ENCODE results near the gene RNMT.

RNMT gene

GRCh38 chr18:13756261-13756660 is 29.8 kb downstream of the RNMT start:
- Histone ChIP-seq H3K27ac (no peak overlapping the region), H3K27me3 (ENCODE audit: control insufficient read depth, insufficient read depth, low read length) (no peaks in the 10 kb centered on the region), H3K79me2 (no peaks in the 10 kb centered on the region), H3K4me1 (no peaks in the 10 kb centered on the region), H3K4me2 (ENCODE audit: low read length) (no peak overlapping the region), H3K4me3 (ENCODE audit: low read depth, low read length) (no peak overlapping the region), H3K9me3 (ENCODE audit: control insufficient read depth, low read length) (no peaks in the 10 kb centered on the region), H3K9ac (no peak overlapping the region), H3K36me3 (ENCODE audit: control insufficient read depth, insufficient read depth, low read length) (no peaks in the 10 kb centered on the region), H2AFZ (no peak overlapping the region)
- no peak for TF ChIP-seq CTCF (IDR thresholded peaks at IDR 0.05)

DNA sequence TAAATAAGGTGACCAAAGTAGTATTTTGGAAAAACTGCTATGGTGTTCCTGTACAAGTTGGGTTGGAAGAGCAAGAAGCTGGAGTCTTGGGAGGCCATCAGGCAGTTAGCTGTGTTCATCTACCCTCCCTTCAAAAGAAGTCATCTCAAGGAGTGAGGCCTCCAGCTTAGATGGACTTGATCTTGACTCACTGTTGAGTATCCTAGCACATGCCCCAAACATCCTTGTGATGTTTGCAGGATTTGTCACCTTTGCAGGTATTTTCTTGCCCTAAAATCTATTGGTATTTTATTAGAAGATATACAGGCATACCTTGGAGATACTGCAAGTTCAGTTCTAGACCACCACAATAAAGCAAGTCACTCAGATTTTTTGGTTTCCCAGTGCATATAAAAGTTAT is 30.2 kb downstream of the RNMT start:
- TF ChIP-seq CTCF (IDR thresholded peaks at IDR 0.05) = no peak
- Histone ChIP-seq H3K9me3 (ENCODE audit: control insufficient read depth, low read length) (no peaks in the 10 kb centered on the region), H3K4me3 (ENCODE audit: low read depth, low read length) (no peak overlapping the region), H3K9ac (no peak overlapping the region), H2AFZ (no peak overlapping the region), H3K27me3 (ENCODE audit: control insufficient read depth, insufficient read depth, low read length) (no peaks in the 10 kb centered on the region), H3K4me1 (no peaks in the 10 kb centered on the region), H3K36me3 (ENCODE audit: control insufficient read depth, insufficient read depth, low read length) (no peaks in the 10 kb centered on the region), H3K27ac (no peak overlapping the region), H3K4me2 (ENCODE audit: low read length) (no peak overlapping the region), H3K79me2 (no peaks in the 10 kb centered on the region)

DNA sequence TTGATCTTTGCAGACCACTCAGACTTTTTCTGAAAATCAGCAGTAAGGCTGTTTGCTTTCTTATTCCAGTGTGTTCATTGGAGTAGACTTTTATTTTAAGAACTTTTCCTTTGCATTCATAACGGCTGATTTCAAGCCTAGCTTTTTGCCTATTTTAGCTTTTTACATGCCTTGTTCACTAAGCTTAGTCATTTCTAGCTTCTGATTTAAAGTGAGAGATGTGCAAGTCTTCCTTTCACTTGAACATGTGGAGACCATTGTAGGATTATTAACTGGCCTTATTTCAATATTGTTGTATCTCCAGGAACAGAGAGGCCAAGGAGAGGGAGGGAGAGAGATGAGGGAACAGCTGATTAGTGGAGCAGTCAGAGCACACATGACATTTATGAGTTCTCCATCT is 32.1 kb downstream of the RNMT start:
- no peak overlapping the region for H3K4me2 ChIP-seq (ENCODE audit: low read length)
- H2AFZ ChIP-seq = no peak overlapping the region
- no peaks in the 10 kb centered on the region for H3K9me3 ChIP-seq (ENCODE audit: control insufficient read depth, low read length)
- no peaks in the 10 kb centered on the region for H3K79me2 ChIP-seq
- H3K27me3 ChIP-seq (ENCODE audit: control insufficient read depth, insufficient read depth, low read length) = no peaks in the 10 kb centered on the region
- no peak for TF ChIP-seq CTCF (IDR thresholded peaks at IDR 0.05)
- no peak overlapping the region for H3K4me3 ChIP-seq (ENCODE audit: low read depth, low read length)
- no peak overlapping the region for H3K9ac ChIP-seq
- H3K4me1 ChIP-seq = no peaks in the 10 kb centered on the region
- H3K27ac ChIP-seq = no peak overlapping the region
- no peaks in the 10 kb centered on the region for H3K36me3 ChIP-seq (ENCODE audit: control insufficient read depth, insufficient read depth, low read length)

- Histone ChIP-seq H3K9ac (no peak overlapping the region), H3K4me2 (ENCODE audit: low read length) (no peak overlapping the region), H2AFZ (no peak overlapping the region), H3K36me3 (ENCODE audit: control insufficient read depth, insufficient read depth, low read length) (no peaks in the 10 kb centered on the region), H3K9me3 (ENCODE audit: control insufficient read depth, low read length) (no peaks in the 10 kb centered on the region), H3K27me3 (ENCODE audit: control insufficient read depth, insufficient read depth, low read length) (no peaks in the 10 kb centered on the region), H3K4me1 (no peaks in the 10 kb centered on the region), H3K79me2 (no peaks in the 10 kb centered on the region), H3K27ac (no peak overlapping the region), H3K4me3 (ENCODE audit: low read depth, low read length) (no peak overlapping the region)
- TF ChIP-seq CTCF (IDR thresholded peaks at IDR 0.05) = no peak
These were observed 33.6 kb downstream of the RNMT start for GRCh38 chr18:13760047-13760446.

DNA sequence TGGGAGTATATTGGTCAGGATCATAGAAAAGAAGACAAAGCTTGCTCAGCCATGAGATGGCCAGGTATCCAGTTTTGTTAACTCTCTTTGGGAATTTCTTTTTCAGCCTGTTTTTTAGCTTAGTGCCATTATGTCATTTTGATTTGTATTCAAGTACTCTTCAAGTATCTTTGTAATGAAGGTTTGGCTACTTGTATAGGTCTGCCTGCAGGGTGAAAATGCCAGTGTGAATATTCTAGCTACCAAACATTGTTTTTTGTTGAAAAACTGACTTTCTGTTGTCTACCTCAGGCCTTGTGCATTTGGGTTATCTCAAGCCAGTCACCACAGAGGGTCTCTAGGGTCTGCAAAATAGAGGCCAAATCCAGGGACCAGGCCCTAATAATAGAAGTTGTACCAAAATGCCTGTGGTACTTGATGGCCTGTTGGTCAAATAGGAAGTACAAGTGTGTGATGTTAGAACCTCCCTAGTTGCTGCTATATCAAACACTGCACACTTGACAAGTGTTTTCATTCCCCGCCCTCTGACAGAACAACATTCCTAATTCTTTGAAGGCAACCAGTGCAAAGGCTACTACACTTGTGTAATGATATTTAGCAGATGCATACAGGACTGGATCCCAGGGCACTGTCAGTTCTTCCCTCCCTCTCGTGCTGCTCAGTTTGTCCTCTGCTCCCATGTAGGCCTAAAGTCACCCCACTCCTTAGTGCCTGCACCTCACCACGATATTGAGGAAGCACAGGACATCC is 36.4 kb downstream of the RNMT start:
- no peaks in the 10 kb centered on the region for H3K4me1 ChIP-seq
- no peaks in the 10 kb centered on the region for H3K79me2 ChIP-seq
- H3K9ac ChIP-seq = no peak overlapping the region
- no peaks in the 10 kb centered on the region for H3K9me3 ChIP-seq (ENCODE audit: control insufficient read depth, low read length)
- H3K4me3 ChIP-seq (ENCODE audit: low read depth, low read length) = no peak overlapping the region
- H2AFZ ChIP-seq = no peak overlapping the region
- TF ChIP-seq CTCF (IDR thresholded peaks at IDR 0.05) = no peak
- H3K4me2 ChIP-seq (ENCODE audit: low read length) = no peak overlapping the region
- no peaks in the 10 kb centered on the region for H3K36me3 ChIP-seq (ENCODE audit: control insufficient read depth, insufficient read depth, low read length)
- no peak overlapping the region for H3K27ac ChIP-seq
- no peaks in the 10 kb centered on the region for H3K27me3 ChIP-seq (ENCODE audit: control insufficient read depth, insufficient read depth, low read length)
